Activated T-cell treated with anti-CD3 and anti-CD28 coated beads for 24 hours (primary cell): ENCODE results near the gene CENPO.
"Not testable (repeated sequence)": the region's sequence is repeated elsewhere in the genome, so short reads cannot be mapped to it uniquely, and the experiment has no call there.

Experiments used
- DNase-seq: peaks from one replicate; pipeline ENCODE4 v3.0.0-alpha.2; 2020; ENCODE audit warnings: low read depth

The CENPO gene

DNA sequence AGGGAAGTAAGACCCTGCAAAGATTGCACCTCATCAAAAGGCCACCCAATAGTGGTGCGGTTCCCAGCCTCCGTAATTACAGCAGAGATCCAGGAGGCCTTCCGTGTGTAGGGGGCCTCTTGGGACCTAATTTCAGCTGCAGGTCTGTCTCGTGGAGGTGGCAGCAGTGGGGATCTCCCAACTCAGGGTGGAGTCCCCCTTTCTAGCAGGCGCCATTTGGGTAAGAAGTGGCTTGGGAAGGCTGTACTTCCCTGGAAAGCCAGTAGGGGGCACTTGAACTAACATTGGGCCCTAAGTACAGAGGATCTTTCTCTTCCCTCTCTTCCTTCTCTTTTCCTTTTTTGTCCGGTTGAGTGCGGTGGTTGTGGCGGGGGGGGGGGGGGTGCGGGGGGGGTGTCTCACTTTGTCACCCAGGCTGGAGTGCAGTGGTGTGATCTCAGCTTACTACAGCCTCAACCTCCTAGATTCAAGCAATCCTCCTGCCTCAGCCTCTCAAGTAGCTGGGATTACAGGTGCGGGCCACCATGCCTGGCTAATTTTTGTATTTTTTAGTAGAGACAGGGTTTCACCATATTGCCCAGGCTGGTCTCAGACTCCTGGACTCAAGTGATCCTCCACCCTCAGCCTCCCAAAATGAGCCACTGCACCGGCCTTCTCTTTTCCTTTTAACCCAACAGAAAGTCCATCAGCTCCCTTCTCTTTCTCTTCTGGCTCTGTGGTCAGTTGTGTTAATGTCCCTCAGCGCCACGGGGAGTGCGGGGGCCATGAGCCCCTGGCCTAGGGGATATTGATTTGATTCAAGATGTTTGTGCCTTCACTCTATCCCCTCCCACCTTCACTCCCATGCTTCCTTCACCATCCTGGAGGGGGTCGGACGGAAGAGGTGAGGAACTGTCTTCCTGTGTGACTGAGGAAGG is 32.0 kb downstream of the CENPO start:
- DNase-seq = no peak

DNA sequence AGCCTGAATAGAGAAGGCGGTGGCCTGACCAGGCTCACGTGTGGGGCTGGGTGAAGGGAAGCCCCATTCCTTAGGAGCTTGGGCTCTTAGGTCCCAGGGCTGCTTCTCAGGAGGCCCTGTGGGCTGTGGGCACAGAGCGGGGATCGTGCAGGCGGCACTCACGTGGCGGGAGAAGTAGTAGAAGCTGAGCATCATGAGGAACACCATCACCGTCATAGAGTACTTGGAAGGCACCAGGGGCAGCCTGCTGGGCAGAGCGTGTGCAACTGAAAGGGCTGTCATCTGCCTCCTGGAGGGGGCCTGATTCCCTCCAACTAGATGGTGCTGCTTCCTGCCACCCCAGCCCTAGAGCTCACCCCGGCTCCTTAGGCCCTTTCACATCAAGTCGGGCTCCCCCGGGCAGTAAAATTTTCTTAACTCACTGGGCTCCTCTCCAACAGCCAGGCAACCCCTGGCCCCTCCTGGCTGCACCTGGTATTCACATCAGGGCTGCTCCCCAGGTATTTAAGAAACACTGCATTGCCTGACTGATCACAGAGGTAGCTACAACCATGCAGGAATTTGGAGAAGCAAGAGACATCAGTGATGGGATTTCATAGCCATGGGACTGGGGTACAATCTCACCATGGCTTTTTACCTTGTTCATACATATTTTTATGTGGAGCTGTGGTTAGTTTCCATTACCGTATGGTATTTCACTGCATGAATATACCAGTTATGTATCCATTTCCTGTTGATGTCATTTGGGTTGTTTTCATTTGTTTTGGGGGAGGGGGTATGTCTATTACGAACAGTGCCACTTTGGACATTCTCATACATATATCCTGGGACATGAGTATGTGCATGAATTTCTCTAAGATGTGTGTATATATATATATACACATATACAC is 32.9 kb downstream of the CENPO start:
- no peak for DNase-seq

DNA sequence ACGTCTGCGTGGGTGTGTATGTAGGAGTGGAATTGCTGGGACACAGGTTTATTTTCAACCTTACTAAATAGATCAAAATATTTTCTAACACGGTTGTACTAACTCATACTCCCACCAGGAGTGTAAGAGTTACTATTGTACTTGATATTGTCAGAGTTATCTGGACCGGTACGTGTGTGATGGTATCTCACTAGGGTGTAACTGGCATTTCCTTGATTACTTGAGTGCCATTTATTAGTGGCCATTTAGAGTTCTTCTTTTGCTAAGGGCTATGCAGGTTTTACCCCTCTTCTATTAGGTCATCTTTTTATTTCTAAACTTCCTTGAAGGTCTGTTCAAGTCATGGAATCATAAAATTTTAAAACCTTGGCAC is 33.5 kb downstream of the CENPO start:
- DNase-seq = no peak

DNA sequence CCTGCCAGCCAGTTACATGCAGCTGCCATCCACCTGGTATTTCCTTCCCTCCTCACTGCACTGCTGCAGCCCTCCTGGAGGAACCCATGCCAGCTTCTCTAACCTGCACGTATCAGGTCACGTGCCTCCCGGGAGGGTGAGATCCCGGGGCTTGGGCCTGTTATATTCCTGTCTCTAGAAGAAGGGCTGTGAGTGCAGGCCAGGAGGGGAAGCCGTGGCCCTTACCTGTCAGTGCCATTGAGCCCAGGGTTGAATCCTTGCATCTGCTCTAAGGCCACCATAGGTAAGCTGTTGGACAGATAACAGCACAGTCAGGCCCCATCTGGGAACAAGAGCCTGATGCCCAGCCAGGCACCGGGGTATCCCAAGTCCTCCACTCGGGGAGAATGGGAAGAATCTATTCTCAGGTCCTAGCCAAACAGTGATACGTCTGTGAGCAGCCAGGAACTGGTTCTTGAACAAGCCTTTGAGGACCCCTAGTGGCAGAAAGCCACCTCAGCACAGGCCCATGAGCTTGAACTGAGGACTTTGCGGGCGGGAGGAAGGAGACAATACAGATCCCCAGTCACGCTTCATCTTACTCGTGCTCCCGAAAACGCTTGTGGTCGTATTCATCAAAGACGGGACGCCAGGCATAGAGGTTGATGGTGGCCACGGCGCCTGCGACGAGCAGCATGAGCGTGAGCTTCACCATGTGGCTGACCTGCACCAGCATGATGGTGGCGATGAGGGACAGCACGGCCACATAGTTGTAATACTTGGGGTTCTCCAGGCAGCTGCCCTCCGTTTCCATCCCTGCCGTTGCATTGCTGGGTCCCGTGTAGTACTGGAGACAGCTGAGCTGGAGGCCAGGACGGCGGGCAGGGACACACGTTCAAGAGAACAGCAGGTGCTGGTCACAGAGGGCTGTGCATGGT is 34.4 kb downstream of the CENPO start:
- DNase-seq = peak; percentile 64

DNA sequence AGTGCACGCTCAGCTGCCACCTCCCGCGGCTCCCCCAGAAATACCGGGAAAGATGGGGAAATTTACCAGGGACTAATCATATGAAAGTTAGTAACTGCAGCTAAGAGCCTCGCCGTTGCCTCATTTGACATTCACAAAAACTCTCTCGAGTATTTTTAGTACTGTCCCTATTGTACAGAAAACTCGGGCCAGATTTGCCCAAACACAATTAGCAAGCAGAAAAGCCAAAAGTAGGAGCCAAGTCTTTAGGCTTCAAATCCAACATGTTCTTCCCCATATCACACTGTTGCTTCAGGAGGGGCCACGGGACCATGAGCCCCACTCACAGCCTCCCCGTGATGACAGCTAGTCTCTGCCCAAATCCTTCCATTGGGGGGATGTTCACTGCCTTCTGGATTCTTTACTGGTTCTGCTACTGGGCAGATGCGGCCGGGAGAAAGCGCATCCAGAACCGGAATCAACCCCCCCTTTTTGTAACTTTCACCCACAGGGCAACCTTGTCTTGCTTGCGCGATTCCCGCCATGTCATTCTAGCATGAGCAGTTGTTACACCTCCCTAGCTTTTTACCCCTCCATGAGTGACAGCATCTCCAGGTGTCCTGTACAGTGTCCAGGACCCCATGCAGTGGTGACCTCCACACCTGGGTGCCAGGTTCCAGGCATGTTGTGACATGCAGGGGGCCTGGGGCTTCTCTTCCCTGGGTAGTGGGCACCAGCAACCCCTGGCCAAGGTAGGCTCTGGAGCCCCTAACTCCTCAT is 35.2 kb downstream of the CENPO start:
- no peak for DNase-seq

DNA sequence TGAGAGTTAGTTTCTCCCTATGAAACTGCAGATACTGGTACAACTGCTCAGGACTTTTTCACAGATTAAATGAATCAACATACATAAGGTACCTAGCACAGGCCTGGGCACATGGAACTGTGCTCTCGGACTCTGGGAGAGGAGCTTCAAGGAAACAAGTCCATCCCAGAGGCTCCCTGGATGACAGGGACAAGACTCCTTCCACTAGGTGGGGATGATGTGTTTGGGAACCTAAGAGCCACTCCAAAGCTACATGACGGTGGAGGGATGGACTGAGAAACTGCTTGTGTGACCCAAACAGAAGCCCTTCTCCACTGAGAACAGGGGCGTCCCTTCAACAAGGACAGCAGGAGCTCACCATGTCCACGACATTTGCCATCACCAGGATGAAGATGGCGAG is 37.1 kb downstream of the CENPO start:
- DNase-seq = no peak

DNA sequence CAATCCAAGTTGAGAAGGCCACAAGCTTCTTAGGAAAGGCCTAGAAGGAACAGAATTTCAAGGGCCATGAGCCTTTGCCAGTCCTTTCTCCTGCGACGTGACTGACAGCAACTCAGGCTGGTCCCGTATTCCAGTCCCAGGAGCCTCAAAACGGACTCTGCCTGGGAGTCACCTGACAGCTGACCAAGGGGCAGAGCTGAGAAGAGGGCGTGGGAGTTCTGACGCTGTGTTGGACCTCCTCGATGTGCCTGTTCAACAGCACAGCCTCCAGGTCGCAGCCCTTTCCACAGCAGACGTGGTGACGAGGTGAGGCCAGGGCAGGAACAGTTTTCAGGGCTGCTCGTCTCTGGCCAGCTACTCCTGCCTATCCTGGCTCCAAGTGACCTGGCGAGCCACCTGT is 37.6 kb downstream of the CENPO start:
- no peak for DNase-seq

DNA sequence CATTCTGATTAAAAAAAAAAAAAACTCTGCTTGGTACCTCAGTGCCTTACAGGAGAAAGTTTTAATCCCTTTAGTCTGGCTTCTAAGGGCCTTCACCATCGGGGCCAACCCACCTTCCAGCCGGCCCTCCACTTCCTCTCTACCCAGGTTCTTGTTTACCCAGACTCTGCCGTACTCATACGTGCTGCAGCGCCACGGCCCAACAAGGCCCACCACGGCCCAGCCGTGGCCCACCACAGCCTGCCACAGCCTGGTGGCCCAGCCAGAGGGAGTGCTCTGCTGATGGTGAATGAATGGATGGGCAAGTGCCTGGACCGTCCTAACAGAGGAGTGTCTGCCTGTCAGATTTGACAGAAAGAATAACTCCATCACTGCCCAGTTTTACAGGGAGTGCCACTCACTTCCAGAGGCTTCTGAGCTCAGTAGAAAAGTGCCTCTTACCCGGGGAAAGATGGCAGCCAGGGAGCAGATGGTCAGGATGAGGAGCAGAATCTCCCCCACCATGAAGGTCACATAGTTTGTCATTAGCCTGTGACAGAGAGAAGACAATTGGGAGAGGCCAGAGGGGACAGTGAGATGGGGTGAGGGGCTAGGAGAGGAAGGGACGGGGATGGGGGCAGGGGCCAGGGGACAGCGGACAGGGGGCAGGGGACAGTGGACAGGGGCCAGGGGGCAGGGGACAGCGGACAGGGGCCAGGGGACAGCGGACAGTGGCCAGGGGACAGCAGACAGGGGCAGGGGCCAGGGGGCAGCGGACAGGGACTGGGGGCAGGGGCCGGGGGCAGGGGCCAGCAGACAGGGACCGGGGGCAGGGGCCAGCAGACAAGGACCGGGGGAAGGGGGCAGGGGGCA is 38.2 kb downstream of the CENPO start:
- no peak for DNase-seq

DNA sequence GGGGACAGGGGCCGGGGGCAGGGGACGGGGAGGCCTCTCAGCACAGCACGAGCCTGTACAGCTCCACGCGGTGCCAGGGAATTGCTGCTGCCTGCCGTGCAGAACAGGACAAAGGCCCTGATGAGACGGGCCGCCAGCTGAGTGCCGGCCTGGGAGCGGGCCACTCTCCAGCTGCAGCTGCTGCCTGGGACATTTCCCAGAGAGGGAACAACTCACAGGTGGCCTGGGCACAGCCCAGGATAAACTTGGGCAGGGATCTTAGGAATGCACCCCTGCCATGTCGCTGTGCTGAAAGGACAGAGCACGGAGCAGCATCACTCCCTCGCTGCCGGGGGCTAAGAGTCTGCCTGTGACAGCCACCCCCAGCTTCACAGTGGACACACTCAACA is 38.8 kb downstream of the CENPO start:
- DNase-seq = no peak

DNA sequence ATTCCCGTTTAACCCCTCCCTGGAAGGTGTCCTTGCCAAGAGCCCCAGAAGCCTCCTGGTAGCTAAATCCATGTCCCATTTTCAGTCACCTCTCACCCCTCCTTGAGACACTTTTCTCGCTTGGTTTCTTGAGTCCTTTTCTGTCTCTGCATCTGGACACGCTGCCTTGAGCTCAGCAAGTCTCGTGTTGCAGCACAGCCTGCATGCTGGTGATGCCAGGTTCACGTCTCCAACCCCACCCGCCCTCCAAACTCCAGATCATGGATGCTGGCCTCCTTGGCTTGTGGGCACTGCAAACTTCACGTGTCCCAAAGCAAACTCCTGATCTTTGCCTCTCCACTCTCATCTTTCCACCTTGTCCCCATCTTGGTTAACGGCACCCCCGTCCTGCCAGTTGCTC is 39.3 kb downstream of the CENPO start:
- DNase-seq = no peak

DNA sequence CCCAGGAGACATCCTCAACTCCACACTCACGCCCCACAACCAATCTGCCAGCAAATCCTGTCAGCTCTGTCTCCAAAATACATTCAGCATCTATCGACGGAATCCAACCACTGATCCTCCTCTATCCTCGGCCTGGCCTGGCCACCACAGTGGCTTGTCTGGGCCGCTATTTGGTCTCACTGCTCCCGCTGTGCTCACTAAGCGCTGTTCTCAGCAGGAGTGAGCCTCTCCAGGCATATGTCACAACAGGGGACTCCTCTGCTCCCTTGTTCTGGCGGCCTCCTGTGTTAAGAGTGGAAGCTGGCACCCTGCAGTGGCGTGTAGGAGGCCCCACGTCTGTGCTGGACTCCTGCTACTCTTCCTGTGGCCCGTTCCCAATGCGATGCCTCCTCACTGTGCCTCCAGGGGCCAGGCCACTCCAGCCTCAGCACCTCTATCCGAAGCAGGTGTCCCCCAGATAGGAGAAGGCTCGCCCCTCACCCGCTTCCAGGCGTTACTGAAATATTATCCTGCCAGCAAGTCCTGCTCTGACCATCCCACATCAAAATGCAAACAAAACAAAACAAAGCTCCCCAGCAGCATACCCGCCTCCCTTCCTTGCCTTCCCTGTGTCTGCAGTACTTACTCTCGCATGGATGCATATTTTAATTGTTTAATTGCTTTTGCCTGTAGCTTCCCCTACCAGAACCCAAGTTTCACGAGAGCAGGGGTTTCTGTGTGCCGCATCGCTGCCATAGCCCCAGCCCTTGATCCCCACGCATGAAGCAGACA is 39.9 kb downstream of the CENPO start:
- DNase-seq = no peak

DNA sequence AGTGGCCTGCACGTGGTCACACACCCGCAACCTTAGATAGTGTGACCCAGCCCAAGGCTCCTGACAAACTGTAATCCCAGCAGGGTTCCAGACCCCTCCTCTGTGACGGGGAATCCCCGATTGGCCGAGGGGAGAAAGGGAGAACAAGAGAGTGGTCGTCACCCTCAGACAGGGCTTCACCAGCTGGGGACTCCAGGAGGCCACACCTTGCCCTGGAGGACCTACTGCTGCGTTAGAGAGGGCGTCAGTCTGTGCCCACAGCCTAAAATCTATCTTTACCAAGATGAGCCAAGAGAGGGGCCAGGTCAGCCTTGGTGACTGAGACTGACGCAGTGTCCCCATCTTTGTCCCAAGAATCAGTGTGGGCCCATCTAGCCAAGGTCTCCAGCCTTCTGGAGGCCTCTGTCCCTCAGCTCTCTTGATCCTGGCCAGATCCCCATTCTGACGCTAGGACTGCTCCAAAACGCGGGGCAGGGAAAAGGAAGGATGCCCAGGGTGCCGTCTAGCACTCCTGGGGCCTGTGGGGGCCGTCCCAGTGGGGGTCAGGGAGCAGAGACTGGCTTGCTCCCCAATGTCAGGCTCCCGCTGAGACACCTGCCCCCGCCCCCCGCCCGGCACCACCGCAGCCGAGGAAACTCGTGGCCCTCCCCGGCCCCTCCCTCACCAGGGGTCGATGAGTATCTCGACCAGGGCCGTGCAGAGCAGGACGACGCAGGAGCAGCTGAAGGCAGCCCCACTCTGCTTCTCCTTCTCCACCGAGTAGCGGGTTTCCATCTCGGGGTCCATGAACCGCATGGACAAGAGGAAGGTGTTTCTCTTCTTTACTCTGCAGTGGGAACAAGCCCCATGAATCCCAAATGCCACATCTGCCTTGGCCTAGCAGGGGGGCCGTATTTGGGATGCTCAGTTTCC is 40.9 kb downstream of the CENPO start:
- no peak for DNase-seq

DNA sequence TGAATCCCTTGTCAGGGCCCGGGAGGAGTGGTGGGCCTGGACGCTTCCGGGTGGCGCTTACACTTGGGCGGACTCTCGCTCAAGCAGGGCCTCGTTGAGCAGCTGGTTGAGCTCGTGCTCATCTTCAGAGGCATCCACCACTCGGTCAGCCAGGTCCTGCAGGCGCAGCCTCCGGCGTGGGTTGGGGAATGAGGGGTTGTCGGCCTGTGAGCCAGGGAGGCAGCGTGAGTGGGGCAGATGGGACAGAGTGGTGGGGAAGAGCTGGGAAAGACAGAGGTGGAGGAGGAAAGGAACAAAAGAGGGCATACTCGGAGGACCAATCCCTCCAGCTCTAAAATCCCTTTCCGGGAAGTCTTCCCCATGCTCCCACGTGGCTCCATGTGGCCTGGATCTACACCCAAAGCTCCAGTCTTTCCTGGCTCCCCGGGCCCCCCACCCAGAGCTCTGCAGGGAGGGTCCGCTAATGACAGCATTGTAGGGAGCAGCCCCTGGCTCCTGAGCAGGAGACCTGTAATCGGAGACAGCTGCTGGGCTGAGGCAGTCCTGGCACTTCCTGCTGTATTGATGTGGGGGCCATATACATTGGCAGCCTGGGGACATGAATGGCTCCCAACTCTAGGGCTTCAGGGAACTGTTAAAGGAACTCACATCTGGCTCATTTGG is 41.6 kb downstream of the CENPO start:
- no peak for DNase-seq

DNA sequence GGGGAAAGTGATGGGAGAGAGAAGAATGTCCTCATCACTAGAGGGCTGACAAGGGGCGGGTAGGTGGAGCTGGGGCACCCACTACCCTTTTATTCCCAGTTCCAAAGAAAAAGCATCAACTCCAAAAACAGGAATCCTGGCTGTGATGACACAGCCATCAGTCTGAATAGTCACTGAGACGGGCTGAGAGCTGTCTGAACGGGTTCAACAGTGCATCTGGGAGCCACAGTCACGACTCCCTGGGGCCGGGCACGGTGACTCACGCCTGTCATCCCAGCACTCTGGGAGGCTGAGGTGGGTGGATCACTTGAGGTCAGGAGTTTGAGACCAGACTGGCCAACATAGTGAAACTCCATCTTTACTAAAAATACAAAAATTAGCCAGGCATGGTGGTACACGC is 42.2 kb downstream of the CENPO start:
- not testable (repeated sequence) for DNase-seq

DNA sequence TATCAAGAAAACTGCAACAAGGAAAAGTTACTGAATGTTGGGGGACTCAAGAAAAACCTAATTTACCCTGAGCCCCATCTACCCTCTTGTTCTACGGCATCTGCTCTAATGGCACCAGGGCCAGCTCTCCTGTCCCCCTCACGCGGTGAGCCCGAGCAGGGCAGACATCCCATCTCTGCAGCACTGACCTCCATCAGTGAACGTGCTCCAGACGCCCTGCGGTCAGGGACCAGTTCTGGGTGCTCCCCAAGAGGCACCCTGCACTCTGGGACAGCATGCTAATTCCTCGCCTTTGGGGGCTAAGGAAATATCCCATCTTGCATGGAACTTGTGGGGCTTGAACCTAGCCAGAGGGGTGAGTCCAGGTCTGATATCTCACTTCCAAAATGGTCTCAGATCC is 43.0 kb downstream of the CENPO start:
- no peak for DNase-seq

DNA sequence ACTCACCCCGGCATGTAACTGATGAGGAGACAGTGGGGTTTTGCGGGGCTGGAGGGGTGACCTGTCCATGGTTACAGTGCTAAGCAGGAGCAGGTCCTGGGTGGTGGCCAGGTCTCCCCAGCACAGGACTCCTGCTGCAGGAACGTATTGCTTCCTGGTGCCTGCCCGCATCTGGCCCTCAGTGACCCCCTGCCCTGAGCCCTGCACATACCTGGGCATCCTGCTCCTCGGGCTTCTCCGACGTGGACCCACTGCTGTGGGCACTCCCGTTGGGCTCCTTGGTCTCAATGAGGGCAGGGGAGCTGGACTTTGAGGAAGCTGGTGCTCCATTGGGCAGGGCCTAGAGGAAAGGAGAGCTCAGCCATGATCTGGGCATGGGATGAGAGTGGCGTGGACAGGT is 43.5 kb downstream of the CENPO start:
- DNase-seq = no peak

DNA sequence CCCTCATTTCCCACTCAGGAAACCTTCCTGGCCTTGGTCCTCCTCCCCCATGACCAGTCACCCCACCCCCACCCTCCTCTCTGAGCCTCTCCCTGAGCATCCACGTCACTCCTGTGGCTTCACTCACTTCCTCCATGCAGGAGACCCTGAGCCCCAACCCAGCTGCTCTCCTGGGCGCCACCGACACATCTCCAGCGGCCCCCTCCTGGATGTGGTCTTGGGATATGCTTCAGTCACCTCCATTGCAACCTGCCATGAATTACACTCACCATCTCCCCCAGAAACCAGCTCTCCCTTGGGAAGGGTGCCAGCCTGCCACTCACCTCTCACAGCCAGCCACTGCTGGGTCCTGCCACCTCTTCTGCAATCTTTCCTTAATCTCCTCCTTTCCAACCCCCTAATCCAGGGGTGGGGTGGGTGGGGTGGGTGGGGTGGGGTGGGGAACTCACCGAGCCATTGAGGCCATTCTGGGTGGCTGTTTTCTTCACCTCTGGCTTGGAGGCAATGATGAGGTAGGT is 44.8 kb downstream of the CENPO start:
- no peak for DNase-seq

DNA sequence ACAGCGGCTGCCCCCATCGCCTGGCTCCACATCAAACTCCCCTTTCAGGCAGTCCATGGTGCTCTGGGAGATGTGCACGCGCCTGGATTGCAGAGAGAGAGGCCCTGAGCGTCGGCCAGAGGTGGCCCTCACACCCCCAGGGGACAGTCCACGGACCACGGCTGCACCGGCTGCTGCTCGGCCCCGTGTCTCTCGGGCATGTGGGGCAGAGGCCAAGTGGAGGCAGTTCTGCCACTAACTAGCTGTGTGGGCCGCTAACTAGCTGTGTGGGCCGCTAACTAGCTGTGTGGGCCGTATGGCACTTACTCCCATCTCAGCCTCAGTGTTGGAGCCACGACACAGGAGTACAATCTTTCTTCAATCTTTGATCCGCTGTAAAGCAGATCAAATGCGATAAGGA is 45.3 kb downstream of the CENPO start:
- DNase-seq = no peak
